CD4-positive, alpha-beta T cell treated with Interleukin-12 subunit alpha and Interleukin-12 subunit beta, for 1 hour (primary cell): Measurements from ENCODE around the gene LRRC58.
"Not testable (repeated sequence)": the region's sequence is repeated elsewhere in the genome, so short reads cannot be mapped to it uniquely, and the experiment has no call there.

Experiments used
- DNase-seq: peaks from one replicate; pipeline ENCODE4 v3.0.0-alpha.2; 2020

LRRC58 gene

GRCh38 chr3:120338517-120338916 is 10.6 kb downstream of the LRRC58 start:
- no peak for DNase-seq

GRCh38 chr3:120332646-120333045 is 16.5 kb downstream of the LRRC58 start:
- no peak for DNase-seq

- no peak for DNase-seq
Observed at GRCh38 chr3:120331076-120331475, 18.1 kb downstream of the LRRC58 start.

- DNase-seq = no peak
Observed at GRCh38 chr3:120326784-120327183, 22.4 kb downstream of the LRRC58 start.

GRCh38 chr3:120324190-120324589 is 25.0 kb downstream of the LRRC58 start:
- DNase-seq = no peak

- DNase-seq = not testable (repeated sequence)
Observed at GRCh38 chr3:120323761-120324160, 25.4 kb downstream of the LRRC58 start.

- no peak for DNase-seq
Observed at GRCh38 chr3:120311863-120312794, 37.0 kb downstream of the LRRC58 start.

GRCh38 chr3:120306519-120307455 is 42.4 kb downstream of the LRRC58 start:
- no peak for DNase-seq

GRCh38 chr3:120304616-120305015 is 44.5 kb downstream of the LRRC58 start:
- no peak for DNase-seq

GRCh38 chr3:120302361-120302760 is 46.8 kb downstream of the LRRC58 start:
- no peak for DNase-seq

- no peak for DNase-seq
Observed at GRCh38 chr3:120300971-120301370, 48.2 kb downstream of the LRRC58 start.

GRCh38 chr3:120299403-120299802 is 49.8 kb downstream of the LRRC58 start:
- DNase-seq = no peak

GRCh38 chr3:120298996-120299395 is 50.2 kb downstream of the LRRC58 start:
- no peak for DNase-seq

GRCh38 chr3:120291552-120291951 is 57.6 kb downstream of the LRRC58 start:
- not testable (repeated sequence) for DNase-seq

- no peak for DNase-seq
Observed at GRCh38 chr3:120289636-120290035, 59.5 kb downstream of the LRRC58 start.

- no peak for DNase-seq
Observed at GRCh38 chr3:120286465-120286864, 62.7 kb downstream of the LRRC58 start.

- no peak for DNase-seq
Observed at GRCh38 chr3:120285508-120285841, 63.7 kb downstream of the LRRC58 start.

- no peak for DNase-seq
Observed at GRCh38 chr3:120284747-120285507, 64.2 kb downstream of the LRRC58 start, which contains the start of gene GPR156. TSS of gene GPR156 (minus strand) at chr3:120285222. CDS start at chr3:120244098, 41,124 bp downstream.

GRCh38 chr3:120281261-120281660 is 67.9 kb downstream of the LRRC58 start:
- no peak for DNase-seq

- no peak for DNase-seq
Observed at GRCh38 chr3:120280566-120280965, 68.6 kb downstream of the LRRC58 start.

GRCh38 chr3:120280026-120280425 is 69.1 kb downstream of the LRRC58 start:
- DNase-seq = no peak

GRCh38 chr3:120276767-120277166 is 72.4 kb downstream of the LRRC58 start:
- DNase-seq = no peak

GRCh38 chr3:120275618-120276017 is 73.5 kb downstream of the LRRC58 start:
- no peak for DNase-seq
